Parathyroid adenoma (tissue), 2 donors: ENCODE measurements around the gene ATXN7.

Experiments
- H2AFZ ChIP-seq: fragments of 300-600 bp; sonication (generic); one replicate; pipeline ENCODE4 v1.7.0; 2017; ENCODE audit warnings: antibody characterized with exemption, mild to moderate bottlenecking
- H3K27ac ChIP-seq: fragments of 300-600 bp; sonication (generic); one replicate; pipeline ENCODE4 v1.7.0; 2017
- H3K27me3 ChIP-seq: fragments of 300-600 bp; sonication (generic); one replicate; pipeline ENCODE4 v1.7.0; 2017; ENCODE audit warnings: low read length; ENCODE audit not compliant: control insufficient read depth, insufficient read depth
- H3K36me3 ChIP-seq: fragments of 300-600 bp; sonication (generic); one replicate; pipeline ENCODE4 v1.7.0; 2017; ENCODE audit warnings: low read length; ENCODE audit not compliant: control insufficient read depth, insufficient read depth
- H3K4me1 ChIP-seq: fragments of 300-600 bp; sonication (generic); one replicate; pipeline ENCODE4 v1.7.0; 2017; ENCODE audit warnings: control low read depth
- H3K4me2 ChIP-seq: fragments of 300-600 bp; sonication (generic); one replicate; pipeline ENCODE4 v1.7.0; 2017; ENCODE audit warnings: low read length
- H3K4me3 ChIP-seq: fragments of 300-600 bp; sonication (generic); one replicate; pipeline ENCODE4 v1.7.0; 2017; ENCODE audit warnings: low read depth, low read length
- H3K79me2 ChIP-seq: fragments of 300-600 bp; sonication (generic); one replicate; pipeline ENCODE4 v1.7.0; 2017; ENCODE audit warnings: control low read depth
- H3K9ac ChIP-seq: fragments of 300-600 bp; sonication (generic); one replicate; pipeline ENCODE4 v1.7.0; 2017; ENCODE audit warnings: mild to moderate bottlenecking
- H3K9me3 ChIP-seq: fragments of 300-600 bp; sonication (generic); one replicate; pipeline ENCODE4 v1.7.0; 2017; ENCODE audit warnings: low read length; ENCODE audit not compliant: control insufficient read depth
- TF ChIP-seq, protein P1 (sequence below): fragments of 300-600 bp; sonication (generic); IDR thresholded peaks from one replicate; pipeline ENCODE4 v1.7.0; 2017; ENCODE audit warnings: antibody characterized with exemption, mild to moderate bottlenecking
- donor health status: primary hyperparathyroidism.

ATXN7 gene

DNA sequence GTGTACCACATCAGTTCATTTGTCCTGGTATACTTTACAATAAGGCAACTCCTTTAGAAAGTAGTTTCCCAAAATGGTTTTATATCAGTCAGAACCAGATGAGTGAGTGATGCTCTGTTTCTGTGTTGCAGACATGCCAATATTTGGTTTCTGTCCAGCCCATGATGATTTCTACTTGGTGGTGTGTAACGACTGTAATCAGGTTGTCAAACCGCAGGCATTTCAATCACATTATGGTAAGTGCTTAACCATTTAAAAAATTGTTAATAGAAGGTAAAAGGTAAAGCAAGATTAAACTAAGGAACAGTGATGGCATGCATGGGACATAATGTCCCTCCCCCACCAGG lies 88.6 kb downstream of the ATXN7 start:
- Histone ChIP-seq H3K79me2 (peaks cover 2% of the 10 kb centered on the region), H3K27ac (no peak overlapping the region), H3K9ac (no peak overlapping the region), H3K4me2 (no peak overlapping the region), H3K4me1 (peaks cover 7% of the 10 kb centered on the region), H3K36me3 (no peaks in the 10 kb centered on the region), H3K27me3 (no peaks in the 10 kb centered on the region), H3K9me3 (no peaks in the 10 kb centered on the region), H3K4me3 (no peak overlapping the region), H2AFZ (no peak overlapping the region)
- TF ChIP-seq, protein P1, sequence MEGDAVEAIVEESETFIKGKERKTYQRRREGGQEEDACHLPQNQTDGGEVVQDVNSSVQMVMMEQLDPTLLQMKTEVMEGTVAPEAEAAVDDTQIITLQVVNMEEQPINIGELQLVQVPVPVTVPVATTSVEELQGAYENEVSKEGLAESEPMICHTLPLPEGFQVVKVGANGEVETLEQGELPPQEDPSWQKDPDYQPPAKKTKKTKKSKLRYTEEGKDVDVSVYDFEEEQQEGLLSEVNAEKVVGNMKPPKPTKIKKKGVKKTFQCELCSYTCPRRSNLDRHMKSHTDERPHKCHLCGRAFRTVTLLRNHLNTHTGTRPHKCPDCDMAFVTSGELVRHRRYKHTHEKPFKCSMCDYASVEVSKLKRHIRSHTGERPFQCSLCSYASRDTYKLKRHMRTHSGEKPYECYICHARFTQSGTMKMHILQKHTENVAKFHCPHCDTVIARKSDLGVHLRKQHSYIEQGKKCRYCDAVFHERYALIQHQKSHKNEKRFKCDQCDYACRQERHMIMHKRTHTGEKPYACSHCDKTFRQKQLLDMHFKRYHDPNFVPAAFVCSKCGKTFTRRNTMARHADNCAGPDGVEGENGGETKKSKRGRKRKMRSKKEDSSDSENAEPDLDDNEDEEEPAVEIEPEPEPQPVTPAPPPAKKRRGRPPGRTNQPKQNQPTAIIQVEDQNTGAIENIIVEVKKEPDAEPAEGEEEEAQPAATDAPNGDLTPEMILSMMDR = no peak

DNA sequence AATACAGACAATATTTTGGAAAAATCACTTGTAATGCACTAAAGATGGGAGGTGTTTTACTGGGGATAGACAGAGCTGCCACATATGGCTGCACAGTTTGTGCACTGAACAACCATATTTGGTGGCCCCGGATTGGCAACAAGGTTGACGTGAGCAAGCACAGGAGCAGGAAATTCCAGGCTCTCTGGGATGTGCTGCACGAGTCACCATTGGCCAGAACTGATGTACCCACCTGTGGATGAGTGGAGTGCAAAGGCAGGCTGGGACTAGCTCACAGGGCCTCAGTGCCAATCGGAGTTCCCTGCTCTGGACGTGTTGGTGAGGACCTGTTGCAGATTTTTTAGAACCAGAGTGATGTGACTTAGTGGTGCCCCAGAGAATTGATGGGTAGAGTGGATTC lies 90.5 kb downstream of the ATXN7 start:
- Histone ChIP-seq H3K27ac (no peak overlapping the region), H3K36me3 (no peaks in the 10 kb centered on the region), H3K4me3 (no peak overlapping the region), H3K4me2 (no peak overlapping the region), H3K9ac (no peak overlapping the region), H3K9me3 (no peaks in the 10 kb centered on the region), H3K27me3 (no peaks in the 10 kb centered on the region), H2AFZ (no peak overlapping the region), H3K4me1 (peaks cover 7% of the 10 kb centered on the region), H3K79me2 (peaks cover 6% of the 10 kb centered on the region)
- TF ChIP-seq, protein P1 = no peak

DNA sequence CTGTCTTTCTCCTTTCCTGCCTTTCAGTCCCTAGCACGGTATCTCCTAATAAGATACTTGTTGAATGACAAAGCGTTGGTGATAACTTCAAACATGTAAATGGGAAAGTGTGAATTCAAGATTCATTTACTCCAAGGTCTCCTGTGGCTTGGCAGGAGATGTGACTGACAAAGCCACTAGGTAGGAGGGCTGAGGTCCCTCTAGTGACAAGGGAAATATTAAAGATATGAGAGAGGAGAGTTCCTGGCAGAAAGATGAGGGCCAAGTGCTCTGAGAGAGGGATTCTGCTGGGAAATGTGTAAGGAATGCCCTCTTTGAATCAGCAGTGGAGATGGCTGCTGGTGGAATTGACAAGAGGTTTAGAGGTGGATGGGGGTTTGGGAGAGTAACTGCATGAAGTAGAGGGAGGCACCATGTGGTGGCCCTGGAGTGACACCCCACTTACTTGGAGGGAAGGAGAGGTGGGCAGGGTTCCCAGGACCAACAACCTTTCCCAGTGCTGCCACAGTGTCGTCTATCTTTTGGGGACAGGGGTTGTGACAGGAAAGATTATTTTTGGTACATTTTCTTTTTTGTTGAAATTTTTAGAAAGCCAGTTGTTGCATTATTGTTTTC lies 91.5 kb downstream of the ATXN7 start:
- no peaks in the 10 kb centered on the region for H3K36me3 ChIP-seq
- H2AFZ ChIP-seq = no peak overlapping the region
- TF ChIP-seq, protein P1 = no peak
- no peak overlapping the region for H3K4me2 ChIP-seq
- no peaks in the 10 kb centered on the region for H3K9me3 ChIP-seq
- H3K27me3 ChIP-seq = no peaks in the 10 kb centered on the region
- no peak overlapping the region for H3K4me3 ChIP-seq
- no peak overlapping the region for H3K27ac ChIP-seq
- peaks cover 6% of the 10 kb centered on the region for H3K79me2 ChIP-seq
- peaks cover 7% of the 10 kb centered on the region for H3K4me1 ChIP-seq
- H3K9ac ChIP-seq = no peak overlapping the region

DNA sequence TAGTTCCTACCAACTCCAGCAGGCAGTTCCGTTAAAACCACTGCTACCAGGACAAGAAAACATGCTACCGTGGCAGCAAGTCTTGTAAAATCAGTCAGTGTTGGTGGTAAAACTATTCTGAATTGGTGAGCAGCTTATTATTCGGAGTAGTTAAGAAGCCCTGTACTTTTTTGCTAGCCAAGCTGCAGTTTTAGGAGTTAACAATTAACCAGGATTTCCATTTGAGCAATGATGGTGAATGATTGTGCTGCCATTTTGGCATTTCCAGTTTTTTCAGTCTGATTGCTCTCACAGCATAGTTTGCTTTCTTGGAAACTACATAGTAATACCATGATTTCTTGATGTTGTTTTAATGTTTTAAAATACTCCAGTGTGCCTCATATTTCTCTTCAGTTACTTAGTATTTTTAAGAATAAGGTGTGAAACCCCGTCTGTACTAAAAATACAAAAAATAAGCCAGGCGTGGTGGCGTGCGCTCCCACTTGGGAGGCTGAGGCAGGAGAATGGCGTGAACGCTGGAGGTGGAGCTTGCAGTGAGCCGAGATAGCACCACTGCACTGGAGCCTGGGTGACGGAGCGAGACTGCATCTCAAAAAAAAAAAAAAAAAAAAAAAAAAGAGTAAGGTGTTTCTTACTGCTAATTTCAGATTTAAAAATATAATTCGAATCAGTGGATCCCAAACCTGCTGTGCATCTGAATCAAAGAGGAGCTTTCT lies 92.3 kb downstream of the ATXN7 start:
- Histone ChIP-seq H3K4me1 (no peaks in the 10 kb centered on the region), H3K9ac (no peak overlapping the region), H3K79me2 (peaks cover 6% of the 10 kb centered on the region), H3K27me3 (no peaks in the 10 kb centered on the region), H3K36me3 (no peaks in the 10 kb centered on the region), H2AFZ (no peak overlapping the region), H3K9me3 (no peaks in the 10 kb centered on the region), H3K27ac (no peak overlapping the region), H3K4me3 (no peak overlapping the region), H3K4me2 (no peak overlapping the region)
- TF ChIP-seq, protein P1 = no peak

DNA sequence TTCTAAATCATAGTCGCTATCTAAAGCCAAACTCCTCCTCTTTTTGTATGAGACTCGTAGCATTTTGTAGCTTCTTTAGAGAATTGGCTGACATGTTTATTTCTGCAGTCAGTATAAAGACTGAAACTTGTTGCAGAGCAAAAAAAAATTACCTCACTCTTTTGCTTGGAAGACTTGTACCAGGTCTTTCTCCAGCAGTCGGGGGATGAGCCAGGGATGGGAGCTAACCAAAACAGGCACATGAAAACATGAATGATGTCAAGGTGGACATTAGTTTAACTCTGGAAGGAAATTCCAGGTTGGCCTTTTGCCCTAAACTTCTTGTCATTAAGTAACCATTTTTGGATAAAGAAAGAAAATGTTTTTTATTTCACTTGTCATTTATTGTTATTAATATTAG lies 95.5 kb downstream of the ATXN7 start:
- Histone ChIP-seq H3K4me3 (no peak overlapping the region), H3K27ac (no peak overlapping the region), H3K9ac (no peak overlapping the region), H3K4me2 (no peak overlapping the region), H2AFZ (no peak overlapping the region), H3K27me3 (no peaks in the 10 kb centered on the region), H3K9me3 (no peaks in the 10 kb centered on the region), H3K4me1 (no peaks in the 10 kb centered on the region), H3K79me2 (peaks cover 4% of the 10 kb centered on the region), H3K36me3 (no peaks in the 10 kb centered on the region)
- TF ChIP-seq, protein P1 = no peak
